ENCODE data around the gene PLEKHS1. TPM values are rescaled to one million over a fixed set of nuclear protein-coding genes. Genes with fewer than 3 reads are reported as not detected.

Gene PLEKHS1
- under 1 TPM; 0.05 to 0.45 (median 0.18) TPM for polyA plus RNA-seq (ENCODE audit: insufficient read length in 4 of 4)

- DNase-seq (ENCODE audit: low read depth in 4 of 4, low spot score in 3 of 4), result no peak
These were observed at the start of gene PLEKHS1 for GRCh38 chr10:113751181-113751732. PLEKHS1 (plus strand) TSS chr10:113751682; CDS start chr10:113755278, 3,596 bp downstream.

- peak in 1 of 4 donors; percentile 38 for DNase-seq (ENCODE audit: low read depth in 4 of 4, low spot score in 3 of 4)
These were observed 46.7 kb upstream of the PLEKHS1 start for GRCh38 chr10:113704637-113705343.

- DNase-seq (ENCODE audit: low read depth in 4 of 4, low spot score in 3 of 4), result no peak
These were observed 46.2 kb upstream of the PLEKHS1 start for GRCh38 chr10:113705344-113705652.

GRCh38 chr10:113706623-113707022 is 44.9 kb upstream of the PLEKHS1 start:
- no peak for DNase-seq (ENCODE audit: low read depth in 4 of 4, low spot score in 3 of 4)

GRCh38 chr10:113708640-113709039 is 42.8 kb upstream of the PLEKHS1 start:
- DNase-seq (ENCODE audit: low read depth in 4 of 4, low spot score in 3 of 4), result no peak

GRCh38 chr10:113709221-113709838 is 42.2 kb upstream of the PLEKHS1 start:
- no peak for DNase-seq (ENCODE audit: low read depth in 4 of 4, low spot score in 3 of 4)

- no peak for DNase-seq (ENCODE audit: low read depth in 4 of 4, low spot score in 3 of 4)
These were observed 40.3 kb upstream of the PLEKHS1 start for GRCh38 chr10:113711142-113711541.

GRCh38 chr10:113712024-113712423 is 39.5 kb upstream of the PLEKHS1 start:
- DNase-seq (ENCODE audit: low read depth in 4 of 4, low spot score in 3 of 4), result no peak

- DNase-seq (ENCODE audit: low read depth in 4 of 4, low spot score in 3 of 4), result no peak
These were observed 38.5 kb upstream of the PLEKHS1 start for GRCh38 chr10:113712755-113713639.

- DNase-seq (ENCODE audit: low read depth in 4 of 4, low spot score in 3 of 4), result no peak
These were observed 37.9 kb upstream of the PLEKHS1 start for GRCh38 chr10:113713640-113713982.

- no peak for DNase-seq (ENCODE audit: low read depth in 4 of 4, low spot score in 3 of 4)
These were observed 35.2 kb upstream of the PLEKHS1 start for GRCh38 chr10:113716109-113716910.

GRCh38 chr10:113718969-113719822 is 32.3 kb upstream of the PLEKHS1 start:
- no peak for DNase-seq (ENCODE audit: low read depth in 4 of 4, low spot score in 3 of 4)

- no peak for DNase-seq (ENCODE audit: low read depth in 4 of 4, low spot score in 3 of 4)
These were observed 31.1 kb upstream of the PLEKHS1 start for GRCh38 chr10:113720386-113720785.

GRCh38 chr10:113732160-113732881 is 19.2 kb upstream of the PLEKHS1 start:
- DNase-seq (ENCODE audit: low read depth in 4 of 4, low spot score in 3 of 4), result no peak

GRCh38 chr10:113732966-113733365 is 18.5 kb upstream of the PLEKHS1 start:
- no peak for DNase-seq (ENCODE audit: low read depth in 4 of 4, low spot score in 3 of 4)

- DNase-seq (ENCODE audit: low read depth in 4 of 4, low spot score in 3 of 4), result no peak
These were observed 17.8 kb upstream of the PLEKHS1 start for GRCh38 chr10:113733635-113734034.

- DNase-seq (ENCODE audit: low read depth in 4 of 4, low spot score in 3 of 4), result peak in 1 of 4 donors; percentile 6
These were observed 15.6 kb upstream of the PLEKHS1 start for GRCh38 chr10:113735913-113736312.

- no peak for DNase-seq (ENCODE audit: low read depth in 4 of 4, low spot score in 3 of 4)
These were observed 14.9 kb upstream of the PLEKHS1 start for GRCh38 chr10:113736576-113736975.

- DNase-seq (ENCODE audit: low read depth in 4 of 4, low spot score in 3 of 4), result no peak
These were observed 12.5 kb upstream of the PLEKHS1 start for GRCh38 chr10:113739031-113739430.

Data from left renal pelvis (tissue), 4 donors.